H1 (cell line): ENCODE data around the gene PTPRR. TPM values are rescaled to one million over a fixed set of nuclear protein-coding genes. Genes with fewer than 3 reads are reported as not detected.

Source experiments
- CTCF ChIA-PET: fragments of 300-600 bp; sonication (Branson Sonifier 250); formaldehyde crosslinking; loops from one replicate; lab custom pipeline; 2021; ENCODE audit not compliant: partially characterized antibody; lab: Charles Lee
- POLR2A ChIA-PET: fragments of 300-600 bp; sonication (Branson Sonifier 250); formaldehyde crosslinking; loops from one replicate; lab custom pipeline; 2021; ENCODE audit warnings: inconsistent platforms; ENCODE audit not compliant: partially characterized antibody; lab: Charles Lee
- DNase-seq, 2 experiments: peaks; one replicate each; pipeline versions ENCODE4 v3.0.0 to v3.0.0-alpha.2; 2010 to 2022; ENCODE audit warnings: low spot score in 2 of 2, low read depth in 1 of 2, mixed read lengths in 1 of 2
- FAIRE-seq: peaks from 2 replicates; lab custom pipeline; 2011; peaks lifted over from hg19 to GRCh38; lab: Jason Lieb, UNC
- H2AFZ ChIP-seq: 2 replicates; pipeline ENCODE4 v1.8.1; 2012; ENCODE audit warnings: low read length, inconsistent platforms
- H2AK5ac ChIP-seq: 2 replicates; pipeline ENCODE4 v1.6.1; 2013; ENCODE audit warnings: low read depth, low read length
- H2BK120ac ChIP-seq: replicated peaks from 2 replicates; pipeline ENCODE3; 2013; ENCODE audit warnings: low read depth, low read length, inconsistent platforms
- H2BK12ac ChIP-seq: 2 replicates; pipeline ENCODE4 v1.6.1; 2013; ENCODE audit warnings: low read depth, low read length
- H2BK15ac ChIP-seq: 2 replicates; pipeline ENCODE4 v1.6.1; 2013; ENCODE audit warnings: low read length
- H2BK20ac ChIP-seq: 2 replicates; pipeline ENCODE4 v1.6.1; 2013; ENCODE audit warnings: low read length
- H2BK5ac ChIP-seq: 2 replicates; pipeline ENCODE4 v1.6.1; 2013; ENCODE audit warnings: low read depth, low read length
- H3K14ac ChIP-seq: 2 replicates; pipeline ENCODE4 v1.6.1; 2013; ENCODE audit warnings: inconsistent platforms; ENCODE audit not compliant: insufficient read length
- H3K18ac ChIP-seq: 2 replicates; pipeline ENCODE4 v1.6.1; 2013; ENCODE audit warnings: low read length; ENCODE audit errors: extremely low read depth
- H3K23ac ChIP-seq: 2 replicates; pipeline ENCODE4 v1.6.1; 2013; ENCODE audit warnings: inconsistent platforms; ENCODE audit not compliant: insufficient read length
- H3K23me2 ChIP-seq: 2 replicates; pipeline ENCODE4 v1.6.1; 2013; ENCODE audit warnings: low read depth, low read length
- H3K27ac ChIP-seq: 2 replicates; pipeline ENCODE4 v1.6.1; 2011; ENCODE audit warnings: low read depth, low read length, inconsistent platforms
- H3K27me3 ChIP-seq, 4 experiments: replicated peaks in 1 of 4; 1 replicate in 1 of 4; 2 replicates in 3 of 4; pipeline versions ENCODE4 v1.6.1 to v1.8.1; 2011 to 2013; ENCODE audit warnings: low read length in 3 of 4, mild to moderate bottlenecking in 3 of 4, inconsistent platforms in 2 of 4, mixed read lengths in 2 of 4, moderate library complexity in 1 of 4; ENCODE audit not compliant: control insufficient read depth in 3 of 4, insufficient read depth in 3 of 4; ENCODE audit errors: extremely low read depth in 1 of 4
- H3K36me3 ChIP-seq, 4 experiments: 2 replicates each; pipeline versions ENCODE4 v1.6.1 to v1.8.1; 2011 to 2013; ENCODE audit warnings: mild to moderate bottlenecking in 4 of 4, low read length in 3 of 4, moderate library complexity in 2 of 4, control low read depth in 1 of 4, inconsistent platforms in 1 of 4; ENCODE audit not compliant: insufficient read depth in 4 of 4, control insufficient read depth in 2 of 4
- H3K4ac ChIP-seq: replicated peaks from 2 replicates; pipeline ENCODE3; 2013; ENCODE audit warnings: low read length, low read depth, mixed read lengths, inconsistent platforms; ENCODE audit not compliant: insufficient read length
- H3K4me1 ChIP-seq, 4 experiments: replicated peaks in 1 of 4; 1 replicate in 1 of 4; 2 replicates in 3 of 4; pipeline versions ENCODE4 v1.6.1 to v1.8.1; 2011 to 2013; ENCODE audit warnings: low read length in 3 of 4, inconsistent platforms in 2 of 4, mixed read lengths in 1 of 4; ENCODE audit not compliant: insufficient read depth in 4 of 4, control insufficient read depth in 3 of 4
- H3K4me2 ChIP-seq, 2 experiments: 2 replicates each; pipeline versions ENCODE4 v1.6.1 to v1.8.1; 2011 to 2013; ENCODE audit warnings: low read depth in 2 of 2, low read length in 2 of 2, control low read depth in 1 of 2, inconsistent platforms in 1 of 2, mild to moderate bottlenecking in 1 of 2; ENCODE audit not compliant: insufficient read depth in 1 of 2
- H3K4me3 ChIP-seq, 4 experiments: fragments of 200-600, 300-600 bp in 1 of 4; sonication (generic), shearing (Covaris generic), sonication (Bioruptor Twin) in 1 of 4; 2 replicates each; pipeline versions ENCODE4 v1.5.1 to v1.8.1; 2011 to 2016; ENCODE audit warnings: low read length in 4 of 4, low read depth in 3 of 4, control low read depth in 2 of 4, inconsistent platforms in 2 of 4, mild to moderate bottlenecking in 2 of 4, mixed read lengths in 1 of 4, moderate library complexity in 1 of 4; ENCODE audit not compliant: insufficient read depth in 2 of 4; ENCODE audit errors: extremely low read depth in 1 of 4
- H3K56ac ChIP-seq: replicated peaks from 2 replicates; pipeline ENCODE3; 2013; ENCODE audit warnings: low read depth, mild to moderate bottlenecking, mixed read lengths, low read length, inconsistent platforms; ENCODE audit not compliant: insufficient read length
- H3K79me1 ChIP-seq: 2 replicates; pipeline ENCODE4 v1.6.1; 2013; ENCODE audit warnings: low read depth, low read length, control low read depth
- H3K79me2 ChIP-seq, 2 experiments: 2 replicates each; pipeline versions ENCODE4 v1.6.1 to v1.8.1; 2012 to 2013; ENCODE audit warnings: low read length in 2 of 2, mild to moderate bottlenecking in 2 of 2, inconsistent platforms in 1 of 2; ENCODE audit not compliant: insufficient read depth in 2 of 2, control insufficient read depth in 1 of 2
- H3K9ac ChIP-seq, 4 experiments: replicated peaks in 1 of 4; 1 replicate in 1 of 4; 2 replicates in 3 of 4; pipeline versions ENCODE4 v1.6.1 to v1.8.1; 2011 to 2013; ENCODE audit warnings: low read depth in 3 of 4, low read length in 3 of 4, control low read depth in 2 of 4, mild to moderate bottlenecking in 2 of 4, moderate library complexity in 2 of 4, inconsistent platforms in 1 of 4; ENCODE audit errors: extremely low read depth in 1 of 4
- H3K9me3 ChIP-seq, 2 experiments: 2 replicates each; pipeline versions ENCODE4 v1.6.1 to v1.8.1; 2012 to 2013; ENCODE audit warnings: mild to moderate bottlenecking in 2 of 2, moderate library complexity in 2 of 2, control low read depth in 1 of 2, inconsistent platforms in 1 of 2, low read depth in 1 of 2, low read length in 1 of 2, mixed read lengths in 1 of 2; ENCODE audit not compliant: insufficient read depth in 2 of 2
- H4K20me1 ChIP-seq, 2 experiments: replicated peaks in 1 of 2; 2 replicates each; pipeline versions ENCODE3 to v1.8.1; 2011 to 2013; ENCODE audit warnings: inconsistent platforms in 2 of 2, low read length in 2 of 2, mild to moderate bottlenecking in 1 of 2; ENCODE audit not compliant: insufficient read depth in 2 of 2, control insufficient read depth in 1 of 2
- H4K5ac ChIP-seq: 2 replicates; pipeline ENCODE4 v1.6.1; 2013; ENCODE audit warnings: low read length, low read depth, mixed read lengths, inconsistent platforms; ENCODE audit not compliant: insufficient read length
- H4K8ac ChIP-seq: 2 replicates; pipeline ENCODE4 v1.8.0; 2013; ENCODE audit warnings: mild to moderate bottlenecking, moderate library complexity, low read length, inconsistent platforms; ENCODE audit not compliant: insufficient read depth; ENCODE audit errors: extremely low read depth
- H4K91ac ChIP-seq: replicated peaks from 2 replicates; pipeline ENCODE3; 2013; ENCODE audit warnings: low read length, mixed read lengths, inconsistent platforms; ENCODE audit not compliant: insufficient read length
- BCL11A ChIP-seq, 2 experiments: IDR thresholded peaks; one replicate each; pipeline ENCODE4 v1.6.1; 2011; ENCODE audit warnings: low read depth in 2 of 2, low read length in 2 of 2, mild to moderate bottlenecking in 2 of 2
- CBX8 ChIP-seq: fragments of 300-800, 300-1000 bp; sonication (generic); IDR thresholded peaks from 2 replicates; pipeline ENCODE4 v1.7.1; 2016; ENCODE audit warnings: low read depth, low read length, borderline replicate concordance
- HDAC2 ChIP-seq, 2 experiments: fragments of 300-600 bp in 1 of 2; sonication (generic) in 1 of 2; IDR thresholded peaks; 2 replicates each; pipeline ENCODE4 v1.6.1; 2011 to 2012; ENCODE audit warnings: low read depth in 2 of 2, low read length in 2 of 2, mild to moderate bottlenecking in 2 of 2, moderate library complexity in 2 of 2, borderline replicate concordance in 1 of 2, inconsistent platforms in 1 of 2
- KDM5A ChIP-seq: fragments of 200-600 bp; IDR thresholded peaks from 2 replicates; pipeline ENCODE4 v1.7.1; 2012; ENCODE audit warnings: mild to moderate bottlenecking, low read length, inconsistent platforms, mixed read lengths
- YY1 ChIP-seq: IDR thresholded peaks from 2 replicates; pipeline ENCODE4 v1.6.1; 2011; ENCODE audit warnings: low read depth, mild to moderate bottlenecking, low read length
- polyA plus RNA-seq, 7 experiments: library from polyadenylated mRNA; depleted of rRNA in 3 of 7; stranded (reverse) in 5 of 7; unstranded in 2 of 7; fragments of >200 nt in 5 of 7; fragments of 200-250 nt in 2 of 7; gene quantifications; 1 replicate in 5 of 7; 2 replicates in 1 of 7; 4 replicates in 1 of 7; pipeline versions ENCODE4 v1.2.1 to v1.2.3, GENCODE V29; 2011 to 2013; ENCODE audit warnings: missing spikeins in 2 of 7, mixed read lengths in 2 of 7
- total RNA-seq: library from RNA; stranded (reverse); fragmentation: NEBNext Ultra II Directional; extraction: Animal tissue kit (Norgen Biotek cat#: 25700); gene quantifications from 2 replicates; pipeline ENCODE4 v1.2.1, GENCODE V29; 2021

PTPRR gene
- total and polyA plus RNA-seq, 2 of the 8 experiments (the other 6 are each of a cell fraction or from before 2014, with no cell fraction given) = 0.07 to 0.35 TPM

- H3K4me1 ChIP-seq = no peaks in the 10 kb centered on the region
- H4K20me1 ChIP-seq = no peaks in the 10 kb centered on the region
- H4K91ac ChIP-seq = no peak overlapping the region
- no peaks in the 10 kb centered on the region for H3K36me3 ChIP-seq
- FAIRE-seq = no peak
- H4K5ac ChIP-seq = no peak overlapping the region
- H4K8ac ChIP-seq = no peak overlapping the region
- no peak for DNase-seq
- no peak overlapping the region for H2BK12ac ChIP-seq
- no peak overlapping the region for H3K27ac ChIP-seq
- H3K23me2 ChIP-seq = no peaks in the 10 kb centered on the region
- no peak overlapping the region for H2AK5ac ChIP-seq
- no peak overlapping the region for H3K4me2 ChIP-seq
- H2BK15ac ChIP-seq = no peak overlapping the region
- no peaks in the 10 kb centered on the region for H3K79me1 ChIP-seq
- H3K18ac ChIP-seq = no peak overlapping the region
- ChIA-PET CTCF (interaction anchor here (1.2 kb wide), 1 partner anchor 9 kb away, joined by 3 read pairs; no protein-coding TSS in a partner anchor), POLR2A (no interaction called here)
- no peak overlapping the region for H3K4me3 ChIP-seq
- no peak overlapping the region for H3K4ac ChIP-seq
- H3K14ac ChIP-seq = no peak overlapping the region
- no peaks in the 10 kb centered on the region for H3K9me3 ChIP-seq
- no peak overlapping the region for H2BK20ac ChIP-seq
- no peak overlapping the region for H2BK120ac ChIP-seq
- no peaks in the 10 kb centered on the region for H3K79me2 ChIP-seq
- TF ChIP-seq BCL11A (IDR thresholded peaks at IDR 0.05; ENCODE audit: low read depth in 2 of 2, low read length in 2 of 2) = no peak
- no peak for TF ChIP-seq HDAC2 (IDR thresholded peaks at IDR 0.05; ENCODE audit: borderline replicate concordance in 1 of 2, low read depth in 2 of 2, low read length in 2 of 2)
- TF ChIP-seq CBX8 = no peak
- no peak for TF ChIP-seq YY1
- TF ChIP-seq KDM5A = no peak
- H3K23ac ChIP-seq = no peak overlapping the region
- no peaks in the 10 kb centered on the region for H3K27me3 ChIP-seq
- H3K9ac ChIP-seq = no peak overlapping the region
- H2AFZ ChIP-seq = no peak overlapping the region
- H3K56ac ChIP-seq = no peak overlapping the region
- no peak overlapping the region for H2BK5ac ChIP-seq
Observed at GRCh38 chr12:70771581-70771980, 149.0 kb downstream of the PTPRR start.
